Ascending aorta (tissue), 2 donors: ENCODE results near the gene STXBP6. TPM values are rescaled to one million over a fixed set of nuclear protein-coding genes. Genes with fewer than 3 reads are reported as not detected.

Experiments used
- DNase-seq, 2 donors: peaks; one replicate each; pipeline ENCODE4 v3.0.0-alpha.2; 2019; ENCODE audit warnings: low spot score in 2 of 2
- H3K27ac ChIP-seq, 2 donors: fragments of 200-600 bp; sonication (generic); one replicate each; pipeline ENCODE4 v1.5.1; 2016 to 2017; ENCODE audit warnings: mild to moderate bottlenecking in 1 of 2
- H3K27me3 ChIP-seq: fragments of 200-600 bp; sonication (generic); one replicate; pipeline ENCODE4 v1.5.1; 2017
- H3K36me3 ChIP-seq, 2 donors: fragments of 200-600 bp; sonication (generic); one replicate each; pipeline ENCODE4 v1.5.1; 2016
- H3K4me1 ChIP-seq, 2 donors: fragments of 200-600 bp; sonication (generic); one replicate each; pipeline ENCODE4 v1.5.1; 2016 to 2017; ENCODE audit warnings: mild to moderate bottlenecking in 1 of 2
- H3K4me3 ChIP-seq, 2 donors: fragments of 200-600 bp; sonication (generic); one replicate each; pipeline ENCODE4 v1.5.1; 2016 to 2017; ENCODE audit warnings: mild to moderate bottlenecking in 1 of 2
- H3K9me3 ChIP-seq, 2 donors: fragments of 200-600 bp; sonication (generic); one replicate each; pipeline ENCODE4 v1.5.1; 2016
- CTCF ChIP-seq, 3 experiments: fragments of 200-600 bp in 2 of 3; fragments of 450-650 bp in 1 of 3; sonication (generic) in 2 of 3; IDR thresholded peaks; one replicate each; pipeline ENCODE4 v1.5.1; 2016 to 2019; ENCODE audit warnings: antibody characterized with exemption in 3 of 3, mild to moderate bottlenecking in 1 of 3, moderate library complexity in 1 of 3
- intact Hi-C: fragments of 100-400 bp; cut with DNase I; formaldehyde crosslinking; loops from one replicate; pipeline ENCODE4 v1.15.1; 2023
- total RNA-seq: library from RNA; depleted of rRNA; stranded (reverse); fragments of >200 nt; gene quantifications from one replicate; pipeline ENCODE4 v1.1.0, GENCODE V29; 2016

Gene STXBP6
- total RNA-seq, 1 donor from 2014 or later, result 0.21 TPM

GRCh38 chr14:24889843-24890242 lies 160.1 kb downstream of the STXBP6 start:
- no peak overlapping the region for H3K4me3 ChIP-seq
- no peak for TF ChIP-seq CTCF (IDR thresholded peaks at IDR 0.05)
- no peak overlapping the region for H3K27ac ChIP-seq
- no peaks in the 10 kb centered on the region for H3K27me3 ChIP-seq
- intact Hi-C loops, result no loop called here
- H3K9me3 ChIP-seq, result no peaks in the 10 kb centered on the region
- no peaks in the 10 kb centered on the region for H3K4me1 ChIP-seq
- DNase-seq, result no peak
- no peaks in the 10 kb centered on the region for H3K36me3 ChIP-seq

DNA sequence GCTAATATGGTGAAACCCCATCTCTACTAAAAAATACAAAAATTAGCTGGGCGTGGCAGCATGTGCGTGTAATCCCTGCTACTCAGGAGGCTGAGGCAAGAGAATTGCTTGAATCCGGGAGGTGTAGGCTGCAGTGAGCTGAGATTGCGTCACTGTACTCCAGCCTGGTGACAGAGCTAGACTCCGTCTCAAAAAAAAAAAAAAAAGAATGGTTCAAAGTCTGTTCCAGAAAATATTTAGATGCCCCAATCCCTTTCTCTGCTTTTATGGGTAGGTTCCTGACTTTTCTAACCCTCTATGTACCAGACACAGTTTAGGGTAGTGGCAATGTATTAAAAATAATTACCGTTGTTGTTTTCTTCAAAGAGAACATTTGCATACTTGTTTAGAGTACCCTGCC lies 161.4 kb downstream of the STXBP6 start:
- Histone ChIP-seq H3K9me3 (no peaks in the 10 kb centered on the region), H3K27me3 (no peaks in the 10 kb centered on the region), H3K27ac (no peak overlapping the region), H3K4me3 (no peak overlapping the region), H3K4me1 (no peaks in the 10 kb centered on the region), H3K36me3 (no peaks in the 10 kb centered on the region)
- DNase-seq, result no peak
- intact Hi-C loops, result no loop called here
- no peak for TF ChIP-seq CTCF (IDR thresholded peaks at IDR 0.05)

- no peak for DNase-seq
- intact Hi-C loops, result no loop called here
- Histone ChIP-seq H3K9me3 (no peaks in the 10 kb centered on the region), H3K4me1 (no peaks in the 10 kb centered on the region), H3K4me3 (no peak overlapping the region), H3K36me3 (no peaks in the 10 kb centered on the region), H3K27ac (no peak overlapping the region), H3K27me3 (no peaks in the 10 kb centered on the region)
- no peak for TF ChIP-seq CTCF (IDR thresholded peaks at IDR 0.05)
Observed at GRCh38 chr14:24887623-24888304, 162.2 kb downstream of the STXBP6 start.

DNA sequence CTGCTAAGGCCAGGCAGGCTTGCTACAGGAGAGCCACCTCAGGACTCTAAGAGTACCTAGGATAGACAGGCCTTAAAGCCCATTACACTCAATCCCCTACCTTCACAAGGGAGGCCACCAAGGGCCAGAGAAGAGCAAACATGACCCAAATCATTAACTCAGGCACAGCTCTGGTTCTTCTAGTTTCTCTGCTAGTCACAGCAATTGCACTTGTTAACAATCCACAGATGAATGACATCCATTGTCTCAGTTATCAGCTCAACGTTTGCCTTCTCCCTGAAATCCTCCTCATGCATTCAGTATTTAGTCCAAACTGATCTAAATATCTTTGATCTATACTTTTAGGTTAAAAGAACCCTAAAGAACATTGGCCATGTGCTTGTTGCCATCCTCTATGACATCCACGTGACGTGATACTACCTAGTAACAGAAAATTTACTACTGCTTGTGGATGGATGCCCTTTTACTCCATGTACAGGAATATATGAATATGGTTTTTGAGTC lies 164.5 kb downstream of the STXBP6 start:
- Histone ChIP-seq H3K27me3 (no peaks in the 10 kb centered on the region), H3K36me3 (no peaks in the 10 kb centered on the region), H3K27ac (no peak overlapping the region), H3K9me3 (no peaks in the 10 kb centered on the region), H3K4me3 (no peak overlapping the region), H3K4me1 (no peaks in the 10 kb centered on the region)
- no peak for DNase-seq
- TF ChIP-seq CTCF (IDR thresholded peaks at IDR 0.05), result no peak
- intact Hi-C loops, result no loop called here

DNA sequence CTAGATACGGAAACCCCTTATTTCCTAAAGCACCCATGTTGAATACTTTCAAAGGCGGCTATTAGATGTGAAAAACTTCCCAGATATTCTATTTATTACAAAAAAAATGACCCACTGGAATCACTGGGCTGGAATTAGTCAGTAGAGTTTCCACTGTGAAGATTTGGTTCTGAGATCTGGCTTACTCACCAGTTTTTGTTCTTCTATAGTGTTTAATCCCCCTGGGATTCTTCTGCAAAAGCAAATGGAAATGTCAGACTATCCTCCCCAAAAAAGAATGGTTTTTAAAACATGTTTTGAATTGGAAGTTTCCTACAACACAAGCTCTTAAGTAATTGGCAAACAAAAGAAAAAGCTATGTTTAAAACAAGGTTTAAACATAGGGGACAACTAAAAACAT lies 166.4 kb downstream of the STXBP6 start:
- DNase-seq, result no peak
- Histone ChIP-seq H3K4me1 (no peaks in the 10 kb centered on the region), H3K36me3 (no peaks in the 10 kb centered on the region), H3K4me3 (no peak overlapping the region), H3K27me3 (no peaks in the 10 kb centered on the region), H3K9me3 (no peaks in the 10 kb centered on the region), H3K27ac (no peak overlapping the region)
- intact Hi-C loops, result no loop called here
- no peak for TF ChIP-seq CTCF (IDR thresholded peaks at IDR 0.05)
